SK-N-SH treated with all-trans-retinoic acid at 6 μM for 48 hours (cell line): Measurements from ENCODE around the gene CDCP1.

ENCODE experiments used
- BACH2 ChIP-seq: fragments of 250-450 bp; sonication (Bioruptor Pico); IDR thresholded peaks from 2 replicates; pipeline ENCODE4 v1.9.0; 2021; ENCODE audit warnings: mild to moderate bottlenecking, borderline replicate concordance
- CSDC2 ChIP-seq: fragments of 250-450 bp; sonication (Bioruptor Pico); IDR thresholded peaks from 2 replicates; pipeline ENCODE4 v1.5.0; 2020; ENCODE audit warnings: mild to moderate bottlenecking, moderate library complexity
- ESRRG ChIP-seq: fragments of 250-450 bp; sonication (Bioruptor Pico); IDR thresholded peaks from 2 replicates; pipeline ENCODE4 v1.6.1; 2021; ENCODE audit warnings: mild to moderate bottlenecking
- ISL1 ChIP-seq: fragments of 250-450 bp; sonication (Bioruptor Pico); IDR thresholded peaks from 2 replicates; pipeline ENCODE4 v2.1.2; 2022; ENCODE audit warnings: mild to moderate bottlenecking, moderate library complexity
- PPARA ChIP-seq: fragments of 250-450 bp; sonication (Bioruptor Pico); IDR thresholded peaks from 2 replicates; pipeline ENCODE4 v1.5.0; 2020; ENCODE audit warnings: mild to moderate bottlenecking, borderline replicate concordance
- TOX ChIP-seq: fragments of 250-450 bp; sonication (Bioruptor Pico); IDR thresholded peaks from 2 replicates; pipeline ENCODE4 v1.8.0; 2021; ENCODE audit warnings: mild to moderate bottlenecking, moderate library complexity, borderline replicate concordance
- ZC3H10 ChIP-seq: fragments of 250-450 bp; sonication (Bioruptor Pico); IDR thresholded peaks from 2 replicates; pipeline ENCODE4 v1.5.1; 2021; ENCODE audit warnings: mild to moderate bottlenecking, moderate library complexity
- ZFP30 ChIP-seq: fragments of 450-650 bp; formaldehyde crosslinking; IDR thresholded peaks from 2 replicates; pipeline ENCODE4 v1.5.0; 2022; ENCODE audit warnings: mild to moderate bottlenecking, moderate library complexity
- ZNF565 ChIP-seq: fragments of 450-650 bp; formaldehyde crosslinking; conservative IDR thresholded peaks from 2 replicates; pipeline ENCODE4 v1.5.0; 2020; ENCODE audit warnings: low read depth, mild to moderate bottlenecking, moderate library complexity
- ZNF70 ChIP-seq: fragments of 450-650 bp; formaldehyde crosslinking; IDR thresholded peaks from 2 replicates; pipeline ENCODE4 v1.5.0; 2020; ENCODE audit warnings: mild to moderate bottlenecking, moderate library complexity
- ZNF8 ChIP-seq: fragments of 450-650 bp; formaldehyde crosslinking; IDR thresholded peaks from 2 replicates; pipeline ENCODE4 v1.5.0; 2020; ENCODE audit warnings: mild to moderate bottlenecking, moderate library complexity
- TF ChIP-seq, protein P1 (sequence below): fragments of 250-450 bp; sonication (Bioruptor Pico); IDR thresholded peaks from 2 replicates; pipeline ENCODE4 v1.8.0; 2020; ENCODE audit warnings: mild to moderate bottlenecking, moderate library complexity, borderline replicate concordance
- TF ChIP-seq, protein P2 (sequence below): fragments of 250-450 bp; sonication (Bioruptor Pico); IDR thresholded peaks from 2 replicates; pipeline ENCODE4 v1.5.1; 2020; ENCODE audit warnings: low read depth, mild to moderate bottlenecking, moderate library complexity
- TF ChIP-seq, protein P3 (sequence below): fragments of 250-450 bp; sonication (Bioruptor Pico); IDR thresholded peaks from 2 replicates; pipeline ENCODE4 v1.5.1; 2021; ENCODE audit warnings: mild to moderate bottlenecking, moderate library complexity

DNA sequence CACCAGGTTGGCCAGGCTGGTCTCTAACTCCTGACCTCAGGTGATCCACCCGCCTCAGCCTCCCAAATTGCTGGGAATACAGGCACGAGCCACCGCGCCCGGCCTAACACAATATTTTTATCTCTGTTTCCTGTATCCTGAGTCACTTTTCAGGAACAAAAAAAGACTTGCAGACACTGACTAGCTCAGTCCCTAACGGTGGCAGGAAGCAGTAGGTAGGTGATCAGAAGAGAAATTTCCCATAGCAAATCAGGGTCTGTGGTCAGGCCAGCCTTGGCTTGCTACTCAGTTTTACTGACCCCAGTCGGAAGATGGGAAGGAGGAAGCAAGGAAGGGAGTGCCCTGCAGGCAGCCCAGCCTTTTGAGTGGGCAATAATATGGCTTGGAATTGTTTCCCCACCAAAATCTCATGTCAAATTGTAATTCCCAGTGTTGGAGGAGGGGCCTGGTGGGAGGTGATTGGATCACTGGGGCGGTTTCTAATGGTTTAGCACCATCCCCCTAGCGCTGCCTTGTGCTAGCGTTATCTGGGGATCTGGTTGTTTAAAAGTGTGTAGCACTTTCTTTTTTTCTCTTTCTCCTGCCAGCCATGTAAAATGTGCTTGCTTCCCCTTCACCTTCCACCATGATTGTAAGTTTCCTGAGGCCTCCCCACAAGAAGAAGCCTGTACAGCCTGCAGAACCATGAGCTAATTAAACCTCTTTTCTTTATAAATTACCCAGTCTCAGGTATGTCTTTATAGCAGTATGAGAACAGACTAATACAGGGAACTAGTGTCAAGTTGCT, 19.5 kb upstream of the CDCP1 start:
- TF ChIP-seq ZFP30 (no peak), TOX (CRISPR knock-in tag) (no peak), PPARA (CRISPR knock-in tag) (no peak), ESRRG (no peak), ZNF70 (CRISPR knock-in tag) (no peak), ZNF565 (CRISPR knock-in tag) (no peak), ISL1 (CRISPR knock-in tag) (no peak), ZNF8 (CRISPR knock-in tag) (no peak), CSDC2 (no peak), ZC3H10 (no peak), BACH2 (CRISPR knock-in tag) (no peak)
- TF ChIP-seq, protein P1, sequence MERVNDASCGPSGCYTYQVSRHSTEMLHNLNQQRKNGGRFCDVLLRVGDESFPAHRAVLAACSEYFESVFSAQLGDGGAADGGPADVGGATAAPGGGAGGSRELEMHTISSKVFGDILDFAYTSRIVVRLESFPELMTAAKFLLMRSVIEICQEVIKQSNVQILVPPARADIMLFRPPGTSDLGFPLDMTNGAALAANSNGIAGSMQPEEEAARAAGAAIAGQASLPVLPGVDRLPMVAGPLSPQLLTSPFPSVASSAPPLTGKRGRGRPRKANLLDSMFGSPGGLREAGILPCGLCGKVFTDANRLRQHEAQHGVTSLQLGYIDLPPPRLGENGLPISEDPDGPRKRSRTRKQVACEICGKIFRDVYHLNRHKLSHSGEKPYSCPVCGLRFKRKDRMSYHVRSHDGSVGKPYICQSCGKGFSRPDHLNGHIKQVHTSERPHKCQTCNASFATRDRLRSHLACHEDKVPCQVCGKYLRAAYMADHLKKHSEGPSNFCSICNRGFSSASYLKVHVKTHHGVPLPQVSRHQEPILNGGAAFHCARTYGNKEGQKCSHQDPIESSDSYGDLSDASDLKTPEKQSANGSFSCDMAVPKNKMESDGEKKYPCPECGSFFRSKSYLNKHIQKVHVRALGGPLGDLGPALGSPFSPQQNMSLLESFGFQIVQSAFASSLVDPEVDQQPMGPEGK (CRISPR knock-in tag) = no peak
- TF ChIP-seq, protein P2, sequence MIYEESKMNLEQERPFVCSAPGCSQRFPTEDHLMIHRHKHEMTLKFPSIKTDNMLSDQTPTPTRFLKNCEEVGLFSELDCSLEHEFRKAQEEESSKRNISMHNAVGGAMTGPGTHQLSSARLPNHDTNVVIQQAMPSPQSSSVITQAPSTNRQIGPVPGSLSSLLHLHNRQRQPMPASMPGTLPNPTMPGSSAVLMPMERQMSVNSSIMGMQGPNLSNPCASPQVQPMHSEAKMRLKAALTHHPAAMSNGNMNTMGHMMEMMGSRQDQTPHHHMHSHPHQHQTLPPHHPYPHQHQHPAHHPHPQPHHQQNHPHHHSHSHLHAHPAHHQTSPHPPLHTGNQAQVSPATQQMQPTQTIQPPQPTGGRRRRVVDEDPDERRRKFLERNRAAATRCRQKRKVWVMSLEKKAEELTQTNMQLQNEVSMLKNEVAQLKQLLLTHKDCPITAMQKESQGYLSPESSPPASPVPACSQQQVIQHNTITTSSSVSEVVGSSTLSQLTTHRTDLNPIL (CRISPR knock-in tag) = no peak
- TF ChIP-seq, protein P3, sequence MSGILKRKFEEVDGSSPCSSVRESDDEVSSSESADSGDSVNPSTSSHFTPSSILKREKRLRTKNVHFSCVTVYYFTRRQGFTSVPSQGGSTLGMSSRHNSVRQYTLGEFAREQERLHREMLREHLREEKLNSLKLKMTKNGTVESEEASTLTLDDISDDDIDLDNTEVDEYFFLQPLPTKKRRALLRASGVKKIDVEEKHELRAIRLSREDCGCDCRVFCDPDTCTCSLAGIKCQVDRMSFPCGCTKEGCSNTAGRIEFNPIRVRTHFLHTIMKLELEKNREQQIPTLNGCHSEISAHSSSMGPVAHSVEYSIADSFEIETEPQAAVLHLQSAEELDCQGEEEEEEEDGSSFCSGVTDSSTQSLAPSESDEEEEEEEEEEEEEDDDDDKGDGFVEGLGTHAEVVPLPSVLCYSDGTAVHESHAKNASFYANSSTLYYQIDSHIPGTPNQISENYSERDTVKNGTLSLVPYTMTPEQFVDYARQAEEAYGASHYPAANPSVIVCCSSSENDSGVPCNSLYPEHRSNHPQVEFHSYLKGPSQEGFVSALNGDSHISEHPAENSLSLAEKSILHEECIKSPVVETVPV (CRISPR knock-in tag) = no peak
